ENCODE data around the gene APBA1.

The APBA1 gene

GRCh38 chr9:69516353-69517322, 155.5 kb downstream of the APBA1 start:
- H3K4me3 ChIP-seq (replicated peaks; ENCODE audit: low read depth, low read length), result no peak overlapping the region
- TF ChIP-seq CTCF (IDR thresholded peaks at IDR 0.05; ENCODE audit: insufficient read depth, low read length, poor library complexity, severe bottlenecking), result no peak
- DNase-seq (ENCODE audit: extremely low read depth, insufficient read length), result no peak
- no peaks in the 10 kb centered on the region for H3K36me3 ChIP-seq (ENCODE audit: control insufficient read depth, insufficient read depth, low read length)
- H3K27me3 ChIP-seq (replicated peaks; ENCODE audit: control insufficient read depth, insufficient read depth, low read length), result no peaks in the 10 kb centered on the region

GRCh38 chr9:69515810-69516209, 156.4 kb downstream of the APBA1 start:
- H3K36me3 ChIP-seq (ENCODE audit: control insufficient read depth, insufficient read depth, low read length), result no peaks in the 10 kb centered on the region
- H3K27me3 ChIP-seq (replicated peaks; ENCODE audit: control insufficient read depth, insufficient read depth, low read length), result no peaks in the 10 kb centered on the region
- no peak overlapping the region for H3K4me3 ChIP-seq (replicated peaks; ENCODE audit: low read depth, low read length)
- TF ChIP-seq CTCF (IDR thresholded peaks at IDR 0.05; ENCODE audit: insufficient read depth, low read length, poor library complexity, severe bottlenecking), result no peak
- DNase-seq (ENCODE audit: extremely low read depth, insufficient read length), result no peak

- no peak for DNase-seq (ENCODE audit: extremely low read depth, insufficient read length)
Observed at GRCh38 chr9:69513141-69513820, 158.9 kb downstream of the APBA1 start.

GRCh38 chr9:69504058-69504457, 168.1 kb downstream of the APBA1 start:
- no peak overlapping the region for H3K4me3 ChIP-seq (replicated peaks; ENCODE audit: low read depth, low read length)
- no peaks in the 10 kb centered on the region; the same call in 1 of the 2 replicates for H3K27me3 ChIP-seq (replicated peaks; ENCODE audit: control insufficient read depth, insufficient read depth, low read length)
- no peaks in the 10 kb centered on the region for H3K36me3 ChIP-seq (ENCODE audit: control insufficient read depth, insufficient read depth, low read length)
- DNase-seq (ENCODE audit: extremely low read depth, insufficient read length), result no peak
- no peak for TF ChIP-seq CTCF (IDR thresholded peaks at IDR 0.05; ENCODE audit: insufficient read depth, low read length, poor library complexity, severe bottlenecking)

More at GRCh38 chr9:69513141-69513820, 158.9 kb downstream of the APBA1 start:
- TF ChIP-seq CTCF (IDR thresholded peaks at IDR 0.05; ENCODE audit: insufficient read depth, low read length, poor library complexity, severe bottlenecking), result no peak
- Histone ChIP-seq H3K36me3 (ENCODE audit: control insufficient read depth, insufficient read depth, low read length) (no peaks in the 10 kb centered on the region), H3K27me3 (replicated peaks; ENCODE audit: control insufficient read depth, insufficient read depth, low read length) (no peaks in the 10 kb centered on the region), H3K4me3 (replicated peaks; ENCODE audit: low read depth, low read length) (no peak overlapping the region)

GRCh38 chr9:69502671-69503301, 169.4 kb downstream of the APBA1 start:
- Histone ChIP-seq H3K27me3 (replicated peaks; ENCODE audit: control insufficient read depth, insufficient read depth, low read length) (no peaks in the 10 kb centered on the region; the same call in 1 of the 2 replicates), H3K36me3 (ENCODE audit: control insufficient read depth, insufficient read depth, low read length) (no peaks in the 10 kb centered on the region), H3K4me3 (replicated peaks; ENCODE audit: low read depth, low read length) (no peak overlapping the region)
- DNase-seq (ENCODE audit: extremely low read depth, insufficient read length), result no peak
- no peak for TF ChIP-seq CTCF (IDR thresholded peaks at IDR 0.05; ENCODE audit: insufficient read depth, low read length, poor library complexity, severe bottlenecking)

All from GM06990 (cell line).